HCT116 (cell line): ENCODE results near the gene VARS1. TPM values are rescaled to one million over a fixed set of nuclear protein-coding genes. Genes with fewer than 3 reads are reported as not detected.

Experiments
- ATAC-seq: fragments of 200-7000 bp; cut with Tn5 transposase; 2 replicates; pipeline ENCODE4 v1.9.1; 2020; ENCODE audit warnings: mild to moderate bottlenecking, moderate library complexity
- BruUV-seq: library from RNA; stranded (reverse); fragments of 400-500 nt; replicated peaks from 2 replicates; lab custom pipeline; 2021; lab: Mats Ljungman, UMichigan
- CTCF ChIA-PET: fragments of 300-600 bp; sonication (Branson Sonifier 250); formaldehyde crosslinking; loops from one replicate; lab custom pipeline; 2021; ENCODE audit warnings: antibody characterized with exemption; lab: Charles Lee
- POLR2A ChIA-PET: fragments of 300-600, 350-600 bp; sonication (Branson Sonifier 250); formaldehyde crosslinking; loops from one replicate; lab custom pipeline; 2021; ENCODE audit warnings: antibody characterized with exemption; lab: Charles Lee
- RAD21 ChIA-PET, 2 experiments: fragments of 300-600 bp; sonication (Branson Sonifier 250); formaldehyde crosslinking; loops; one replicate each; lab custom pipeline; 2023; ENCODE audit warnings: low total read pairs in 2 of 2; ENCODE audit not compliant: uncharacterized antibody in 2 of 2, unreplicated experiment in 2 of 2, low non-redundant PET in 1 of 2; lab: Charles Lee
- DNase-seq: peaks from one replicate; pipeline ENCODE4 v3.0.0-alpha.2; 2010; ENCODE audit warnings: low read depth, low spot score
- H2AFZ ChIP-seq: fragments of 200-600 bp; shearing (Covaris generic), sonication (generic); 2 replicates; pipeline ENCODE4 v1.6.1; 2017; ENCODE audit warnings: low read depth, mixed run types, mixed read lengths, antibody characterized with exemption, low read length; ENCODE audit not compliant: poor library complexity, severe bottlenecking
- H3K27ac ChIP-seq: 2 replicates; pipeline ENCODE4 v1.5.1; 2012; ENCODE audit warnings: low read depth, low read length
- H3K27me3 ChIP-seq: fragments of 200-600 bp; sonication (generic); 2 replicates; pipeline ENCODE4 v1.6.1; 2016; ENCODE audit warnings: mixed run types, low read length, mixed read lengths; ENCODE audit not compliant: insufficient read depth
- H3K36me3 ChIP-seq, 2 experiments: fragments of 200-500 bp in 1 of 2; fragments of 200-600 bp in 1 of 2; sonication (Bioruptor generic) in 1 of 2; sonication (generic) in 1 of 2; 2 replicates each; pipeline versions ENCODE4 v1.5.1 to v1.6.1; 2014 to 2016; ENCODE audit warnings: low read length in 2 of 2, inconsistent platforms in 1 of 2, mixed read lengths in 1 of 2, mixed run types in 1 of 2; ENCODE audit not compliant: insufficient read depth in 2 of 2, control insufficient read depth in 1 of 2
- H3K4me1 ChIP-seq, 2 experiments: fragments of 200-600 bp in 1 of 2; sonication (generic) in 1 of 2; 2 replicates each; pipeline versions ENCODE4 v1.5.1 to v1.6.1; 2012 to 2017; ENCODE audit warnings: low read length in 2 of 2, inconsistent platforms in 1 of 2, mild to moderate bottlenecking in 1 of 2, mixed read lengths in 1 of 2, mixed run types in 1 of 2, moderate library complexity in 1 of 2; ENCODE audit not compliant: insufficient read depth in 2 of 2, control insufficient read depth in 1 of 2
- H3K4me2 ChIP-seq: fragments of 200-600 bp; sonication (generic); 2 replicates; pipeline ENCODE4 v1.6.1; 2017; ENCODE audit warnings: mixed run types, low read length, mixed read lengths
- H3K4me3 ChIP-seq, 2 experiments: fragments of 200-600 bp in 1 of 2; sonication (generic) in 1 of 2; replicated peaks in 1 of 2; 2 replicates each; pipeline ENCODE4 v1.5.1; 2011 to 2016; ENCODE audit warnings: low read length in 2 of 2, control low read depth in 1 of 2, low read depth in 1 of 2, mild to moderate bottlenecking in 1 of 2, mixed read lengths in 1 of 2, mixed run types in 1 of 2
- H3K79me2 ChIP-seq: fragments of 200-600 bp; sonication (generic); 2 replicates; pipeline ENCODE4 v1.6.1; 2017; ENCODE audit warnings: mild to moderate bottlenecking, mixed run types, low read length, moderate library complexity, mixed read lengths; ENCODE audit not compliant: insufficient read depth
- H3K9ac ChIP-seq: fragments of 200-600 bp; sonication (generic); 2 replicates; pipeline ENCODE4 v1.6.1; 2016; ENCODE audit warnings: low read length, mixed read lengths
- H3K9me2 ChIP-seq: fragments of 200-600 bp; sonication (generic), shearing (Covaris generic); 2 replicates; pipeline ENCODE4 v1.6.1; 2017; ENCODE audit warnings: mixed run types, mild to moderate bottlenecking, moderate library complexity; ENCODE audit not compliant: insufficient read depth
- H3K9me3 ChIP-seq, 2 experiments: fragments of 200-500 bp in 1 of 2; fragments of 200-600 bp in 1 of 2; sonication (Bioruptor generic) in 1 of 2; sonication (generic) in 1 of 2; 2 replicates each; pipeline ENCODE4 v1.6.1; 2014 to 2017; ENCODE audit warnings: low read length in 2 of 2, mixed read lengths in 2 of 2, inconsistent platforms in 1 of 2, low read depth in 1 of 2, mild to moderate bottlenecking in 1 of 2, mixed run types in 1 of 2, moderate library complexity in 1 of 2; ENCODE audit not compliant: control insufficient read depth in 1 of 2, insufficient read depth in 1 of 2
- H4K20me1 ChIP-seq: fragments of 200-600 bp; sonication (generic), shearing (Covaris generic); 2 replicates; pipeline ENCODE4 v1.6.1; 2017; ENCODE audit warnings: mixed run types, mild to moderate bottlenecking, moderate library complexity; ENCODE audit not compliant: insufficient read depth
- SP1 ChIP-seq: IDR thresholded peaks from 2 replicates; pipeline ENCODE4 v1.6.1; 2012; ENCODE audit warnings: low read depth
- intact Hi-C: fragments of 100-400 bp; cut with micrococcal nuclease; formaldehyde crosslinking; loops from 2 replicates; pipeline ENCODE4 v1.10.0; 2022
- total RNA-seq: library from RNA; stranded (reverse); gene quantifications from one replicate; pipeline ENCODE4 v1.2.1, GENCODE V29; 2021; ENCODE audit not compliant: unreplicated experiment
- TF ChIP-seq, protein P1 (sequence below), 3 experiments: fragments of 200-600 bp in 1 of 3; sonication (generic) in 1 of 3; IDR thresholded peaks in 2 of 3; conservative IDR thresholded peaks in 1 of 3; 2 replicates each; pipeline ENCODE4 v1.5.1; 2012 to 2017; ENCODE audit warnings: low read depth in 2 of 3, low read length in 2 of 3, antibody characterized with exemption in 1 of 3, borderline replicate concordance in 1 of 3, control low read depth in 1 of 3, mild to moderate bottlenecking in 1 of 3, mixed read lengths in 1 of 3, mixed run types in 1 of 3, moderate library complexity in 1 of 3; ENCODE audit not compliant: insufficient read depth in 1 of 3

The VARS1 gene
- total RNA-seq, 1 experiment from 2014 or later: 254 TPM

DNA sequence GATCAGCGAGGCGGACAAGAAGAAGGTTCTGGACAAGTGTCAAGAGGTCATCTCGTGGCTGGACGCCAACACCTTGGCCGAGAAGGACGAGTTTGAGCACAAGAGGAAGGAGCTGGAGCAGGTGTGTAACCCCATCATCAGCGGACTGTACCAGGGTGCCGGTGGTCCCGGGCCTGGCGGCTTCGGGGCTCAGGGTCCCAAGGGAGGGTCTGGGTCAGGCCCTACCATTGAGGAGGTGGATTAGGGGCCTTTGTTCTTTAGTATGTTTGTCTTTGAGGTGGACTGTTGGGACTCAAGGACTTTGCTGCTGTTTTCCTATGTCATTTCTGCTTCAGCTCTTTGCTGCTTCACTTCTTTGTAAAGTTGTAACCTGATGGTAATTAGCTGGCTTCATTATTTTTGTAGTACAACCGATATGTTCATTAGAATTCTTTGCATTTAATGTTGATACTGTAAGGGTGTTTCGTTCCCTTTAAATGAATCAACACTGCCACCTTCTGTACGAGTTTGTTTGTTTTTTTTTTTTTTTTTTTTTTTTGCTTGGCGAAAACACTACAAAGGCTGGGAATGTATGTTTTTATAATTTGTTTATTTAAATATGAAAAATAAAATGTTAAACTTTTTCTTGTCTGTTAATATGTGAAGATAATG, 34.2 kb upstream of the VARS1 start:
- H3K4me2 ChIP-seq: peak overlapping the region; percentile 77
- POLR2A ChIA-PET: interaction anchor here (0.7 to 2.4 kb wide), 12 partner anchors 23 to 147 kb away, joined by 3 to 9 read pairs (median 4); partner anchors contain the start of genes LSM2, NEU1 and VARS1
- BruUV-seq: no TSS peak

More for the DNA sequence above, 34.2 kb upstream of the VARS1 start:
- Histone ChIP-seq H2AFZ (no peak overlapping the region), H3K4me3 (peak overlapping the region; percentile 50 to 57), H3K27ac (peak overlapping the region; percentile 17), H3K36me3 (no peaks in the 10 kb centered on the region; a peak in 1 of 4 replicates), H3K9ac (peak overlapping the region; percentile 46), H4K20me1 (peaks cover 4% of the 10 kb centered on the region; the same call in 1 of the 2 replicates), H3K4me1 (peaks cover 28 to 61% of the 10 kb centered on the region in 2 experiments), H3K9me2 (no peaks in the 10 kb centered on the region), H3K79me2 (peaks cover 31% of the 10 kb centered on the region), H3K9me3 (no peaks in the 10 kb centered on the region), H3K27me3 (no peaks in the 10 kb centered on the region)
- no peak for TF ChIP-seq SP1
- TF ChIP-seq, protein P1, sequence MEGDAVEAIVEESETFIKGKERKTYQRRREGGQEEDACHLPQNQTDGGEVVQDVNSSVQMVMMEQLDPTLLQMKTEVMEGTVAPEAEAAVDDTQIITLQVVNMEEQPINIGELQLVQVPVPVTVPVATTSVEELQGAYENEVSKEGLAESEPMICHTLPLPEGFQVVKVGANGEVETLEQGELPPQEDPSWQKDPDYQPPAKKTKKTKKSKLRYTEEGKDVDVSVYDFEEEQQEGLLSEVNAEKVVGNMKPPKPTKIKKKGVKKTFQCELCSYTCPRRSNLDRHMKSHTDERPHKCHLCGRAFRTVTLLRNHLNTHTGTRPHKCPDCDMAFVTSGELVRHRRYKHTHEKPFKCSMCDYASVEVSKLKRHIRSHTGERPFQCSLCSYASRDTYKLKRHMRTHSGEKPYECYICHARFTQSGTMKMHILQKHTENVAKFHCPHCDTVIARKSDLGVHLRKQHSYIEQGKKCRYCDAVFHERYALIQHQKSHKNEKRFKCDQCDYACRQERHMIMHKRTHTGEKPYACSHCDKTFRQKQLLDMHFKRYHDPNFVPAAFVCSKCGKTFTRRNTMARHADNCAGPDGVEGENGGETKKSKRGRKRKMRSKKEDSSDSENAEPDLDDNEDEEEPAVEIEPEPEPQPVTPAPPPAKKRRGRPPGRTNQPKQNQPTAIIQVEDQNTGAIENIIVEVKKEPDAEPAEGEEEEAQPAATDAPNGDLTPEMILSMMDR (IDR thresholded peaks at IDR 0.05 in 2 of 3, conservative IDR thresholded peaks at IDR 0.05 in 1 of 3; ENCODE audit: borderline replicate concordance in 1 of 3, insufficient read depth in 1 of 3, low read depth in 2 of 3, low read length in 2 of 3): peak in 1 of 3 experiments; percentile 52; a peak in 2 of 6 replicates
- ATAC-seq (no peak), DNase-seq (no peak)
- intact Hi-C loops: loop anchor here (5.0 to 10.0 kb wide), 2 partner anchors 92 to 285 kb away; partner anchors contain the start of genes ATP6V1G2, CLIC1, DDX39B and NFKBIL1
- ChIA-PET CTCF (interaction anchor here (0.6 to 2.6 kb wide), 11 partner anchors 23 to 1319 kb away, joined by 3 to 12 read pairs (median 5); partner anchors contain the start of genes LSM2, LY6G5C and LY6G6D), RAD21 (interaction anchor here (0.7 to 0.8 kb wide), 5 partner anchors 57 to 128 kb away, joined by 3 to 8 read pairs (median 6); no protein-coding TSS in a partner anchor)
